GM23338 (cell line): ENCODE results near the gene TMEM244. TPM values are rescaled to one million over a fixed set of nuclear protein-coding genes. Genes with fewer than 3 reads are reported as not detected.

Experiments
- ATAC-seq: fragments of 200-7000 bp; cut with Tn5 transposase; 3 replicates; pipeline ENCODE4 v1.9.1; 2020
- DNase-seq: peaks from one replicate; pipeline ENCODE4 v3.0.0-alpha.2; 2015; ENCODE audit warnings: low spot score
- H2AFZ ChIP-seq: fragments of 200-600 bp; sonication (generic); 2 replicates; pipeline ENCODE4 v1.8.0; 2016; ENCODE audit warnings: antibody characterized with exemption, mild to moderate bottlenecking, moderate library complexity
- H3F3A ChIP-seq: fragments of 200-600 bp; sonication (generic); replicated peaks from 2 replicates; pipeline ENCODE4 v1.8.0; 2017; ENCODE audit warnings: antibody characterized with exemption, mixed run types, low read depth
- H3K27ac ChIP-seq: fragments of 200-600 bp; sonication (generic); 2 replicates; pipeline ENCODE4 v1.6.1; 2016; ENCODE audit warnings: low read depth
- H3K27me3 ChIP-seq: fragments of 200-600 bp; sonication (generic); 2 replicates; pipeline ENCODE4 v1.8.0; 2016; ENCODE audit warnings: mild to moderate bottlenecking, mixed run types, moderate library complexity; ENCODE audit not compliant: insufficient read depth
- H3K36me3 ChIP-seq: fragments of 200-600 bp; sonication (generic); 2 replicates; pipeline ENCODE4 v1.8.0; 2016; ENCODE audit warnings: mild to moderate bottlenecking; ENCODE audit not compliant: insufficient read depth
- H3K4me1 ChIP-seq: fragments of 200-600 bp; sonication (generic); 2 replicates; pipeline ENCODE4 v1.8.0; 2016; ENCODE audit warnings: mild to moderate bottlenecking, moderate library complexity; ENCODE audit not compliant: insufficient read depth
- H3K4me2 ChIP-seq: fragments of 200-600 bp; sonication (generic); 2 replicates; pipeline ENCODE4 v1.7.1; 2017; ENCODE audit warnings: mixed run types
- H3K4me3 ChIP-seq: fragments of 200-600 bp; sonication (generic); 2 replicates; pipeline ENCODE4 v1.6.1; 2016; ENCODE audit warnings: mixed run types
- H3K79me2 ChIP-seq: fragments of 200-600 bp; sonication (generic); replicated peaks from 2 replicates; pipeline ENCODE4 v1.8.0; 2017; ENCODE audit warnings: mild to moderate bottlenecking; ENCODE audit not compliant: insufficient read depth
- H3K9me2 ChIP-seq: fragments of 200-600 bp; sonication (generic); 2 replicates; pipeline ENCODE4 v1.8.0; 2017; ENCODE audit not compliant: insufficient read depth
- H4K20me1 ChIP-seq: fragments of 200-600 bp; sonication (generic); replicated peaks from 2 replicates; pipeline ENCODE4 v1.8.0; 2017; ENCODE audit warnings: mild to moderate bottlenecking; ENCODE audit not compliant: insufficient read depth
- H3K27ac Mint-ChIP-seq: 2 replicates; pipeline ENCODE4 v1.8.0; 2020; ENCODE audit warnings: inconsistent platforms, mild to moderate bottlenecking, moderate library complexity, mixed read lengths
- H3K27me3 Mint-ChIP-seq: 3 replicates; pipeline ENCODE4 v1.8.0; 2022; ENCODE audit warnings: low read depth, mild to moderate bottlenecking, moderate library complexity, mixed read lengths, inconsistent platforms; ENCODE audit not compliant: insufficient read depth, poor library complexity
- H3K36me3 Mint-ChIP-seq: 3 replicates; pipeline ENCODE4 v1.8.0; 2021; ENCODE audit warnings: low read depth, mild to moderate bottlenecking, inconsistent platforms, moderate library complexity, mixed read lengths
- H3K4me1 Mint-ChIP-seq: 3 replicates; pipeline ENCODE4 v1.8.0; 2020; ENCODE audit warnings: mild to moderate bottlenecking, inconsistent platforms, mixed read lengths
- H3K4me3 Mint-ChIP-seq: 3 replicates; pipeline ENCODE4 v1.8.0; 2021; ENCODE audit warnings: moderate library complexity, mild to moderate bottlenecking, inconsistent platforms, mixed read lengths
- H3K9me3 Mint-ChIP-seq: 3 replicates; pipeline ENCODE4 v1.8.0; 2020; ENCODE audit warnings: moderate library complexity, mild to moderate bottlenecking, inconsistent platforms, mixed read lengths
- CREB1 ChIP-seq: fragments of 250-450 bp; sonication (Bioruptor Pico); IDR thresholded peaks from 2 replicates; pipeline ENCODE4 v1.5.0; 2020; ENCODE audit warnings: low read depth, mild to moderate bottlenecking, moderate library complexity
- EZH2 ChIP-seq: fragments of 200-600 bp; sonication (generic); IDR thresholded peaks from one replicate; pipeline ENCODE4 v1.8.0; 2017; ENCODE audit warnings: antibody characterized with exemption, mild to moderate bottlenecking, low read depth; ENCODE audit not compliant: unreplicated experiment
- EZH2phosphoT487 ChIP-seq: fragments of 200-600 bp; sonication (generic); IDR thresholded peaks from one replicate; pipeline ENCODE4 v1.8.1; 2018; ENCODE audit warnings: antibody characterized with exemption; ENCODE audit not compliant: unreplicated experiment
- JUNB ChIP-seq: IDR thresholded peaks from one replicate; pipeline ENCODE4 v1.6.1; 2016; ENCODE audit warnings: antibody characterized with exemption; ENCODE audit not compliant: unreplicated experiment
- NANOG ChIP-seq: IDR thresholded peaks from 2 replicates; pipeline ENCODE4 v1.6.1; 2016; ENCODE audit warnings: antibody characterized with exemption, borderline replicate concordance
- STAT1 ChIP-seq: IDR thresholded peaks from one replicate; pipeline ENCODE4 v1.6.1; 2016; ENCODE audit warnings: antibody characterized with exemption; ENCODE audit not compliant: unreplicated experiment
- ZNF114 ChIP-seq: fragments of 250-450 bp; sonication (Bioruptor Pico); IDR thresholded peaks from 2 replicates; pipeline ENCODE4 v1.5.0; 2020; ENCODE audit warnings: mild to moderate bottlenecking, moderate library complexity
- ZNF331 ChIP-seq: fragments of 250-450 bp; sonication (Bioruptor Pico); IDR thresholded peaks from 2 replicates; pipeline ENCODE4 v1.5.0; 2020; ENCODE audit warnings: low read depth, mild to moderate bottlenecking, moderate library complexity
- polyA plus RNA-seq: library from polyadenylated mRNA; unstranded; fragments of >200 nt; fragmentation: Nextera tagmentation; extraction: Ambion mirVana; gene quantifications from 2 replicates; pipeline ENCODE4 v1.2.1, GENCODE V29; 2016
- total RNA-seq: library from RNA; depleted of rRNA; stranded (reverse); fragments of >200 nt; shearing (Covaris generic); gene quantifications from 2 replicates; pipeline ENCODE4 v1.2.3, GENCODE V29; 2014
- TF ChIP-seq, protein P1 (sequence below): IDR thresholded peaks from 2 replicates; pipeline ENCODE4 v1.6.1; 2016; ENCODE audit warnings: antibody characterized with exemption
- TF ChIP-seq, protein P2 (sequence below): fragments of 250-450 bp; sonication (Bioruptor Pico); IDR thresholded peaks from 2 replicates; pipeline ENCODE4 v1.5.0; 2020; ENCODE audit warnings: mild to moderate bottlenecking, moderate library complexity

Gene TMEM244
- total and polyA plus RNA-seq, 2 experiments from 2014 or later: not detected

DNA sequence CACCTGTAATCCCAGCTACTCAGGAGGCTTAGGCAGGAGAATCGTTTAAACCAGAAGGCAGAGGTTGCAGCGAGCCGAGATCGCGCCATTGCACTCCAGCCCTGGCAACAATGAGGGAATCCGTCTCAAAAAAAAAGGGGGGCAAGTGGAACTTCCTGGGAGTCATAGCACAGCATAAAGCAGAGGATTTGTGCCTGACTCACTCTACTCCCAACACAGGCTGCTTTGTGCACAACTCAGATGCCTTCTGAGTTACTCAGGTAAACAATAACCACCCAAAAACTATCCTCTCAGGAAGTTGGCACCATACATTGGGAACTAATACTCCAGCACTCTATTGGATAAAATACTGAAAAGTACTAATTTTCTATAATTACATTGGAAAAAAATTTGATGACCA, 2.5 kb upstream of the TMEM244 start:
- peaks cover 3% of the 10 kb centered on the region; the same call in 1 of the 3 replicates for H3K9me3 Mint-ChIP-seq
- Histone ChIP-seq H3K27ac (no peak overlapping the region), H3K4me2 (no peak overlapping the region), H3K4me1 (peaks cover 13% of the 10 kb centered on the region), H3K36me3 (peaks cover 3% of the 10 kb centered on the region), H3K4me3 (no peak overlapping the region), H4K20me1 (no peaks in the 10 kb centered on the region), H3K79me2 (no peaks in the 10 kb centered on the region), H3K27me3 (no peaks in the 10 kb centered on the region), H3K9me2 (no peaks in the 10 kb centered on the region), H3F3A (no peaks in the 10 kb centered on the region), H2AFZ (no peak overlapping the region)
- no peak overlapping the region for H3K4me3 Mint-ChIP-seq
- ATAC-seq: no peak
- no peak for TF ChIP-seq ZNF114 (CRISPR knock-in tag)
- TF ChIP-seq, protein P1, sequence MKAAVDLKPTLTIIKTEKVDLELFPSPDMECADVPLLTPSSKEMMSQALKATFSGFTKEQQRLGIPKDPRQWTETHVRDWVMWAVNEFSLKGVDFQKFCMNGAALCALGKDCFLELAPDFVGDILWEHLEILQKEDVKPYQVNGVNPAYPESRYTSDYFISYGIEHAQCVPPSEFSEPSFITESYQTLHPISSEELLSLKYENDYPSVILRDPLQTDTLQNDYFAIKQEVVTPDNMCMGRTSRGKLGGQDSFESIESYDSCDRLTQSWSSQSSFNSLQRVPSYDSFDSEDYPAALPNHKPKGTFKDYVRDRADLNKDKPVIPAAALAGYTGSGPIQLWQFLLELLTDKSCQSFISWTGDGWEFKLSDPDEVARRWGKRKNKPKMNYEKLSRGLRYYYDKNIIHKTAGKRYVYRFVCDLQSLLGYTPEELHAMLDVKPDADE: no peak
- TF ChIP-seq NANOG: no peak
- no peak for TF ChIP-seq ZNF331 (CRISPR knock-in tag)
- no peak for TF ChIP-seq CREB1 (CRISPR knock-in tag)
- TF ChIP-seq STAT1: no peak
- no peak for TF ChIP-seq JUNB
- TF ChIP-seq EZH2: no peak
- TF ChIP-seq, protein P2, sequence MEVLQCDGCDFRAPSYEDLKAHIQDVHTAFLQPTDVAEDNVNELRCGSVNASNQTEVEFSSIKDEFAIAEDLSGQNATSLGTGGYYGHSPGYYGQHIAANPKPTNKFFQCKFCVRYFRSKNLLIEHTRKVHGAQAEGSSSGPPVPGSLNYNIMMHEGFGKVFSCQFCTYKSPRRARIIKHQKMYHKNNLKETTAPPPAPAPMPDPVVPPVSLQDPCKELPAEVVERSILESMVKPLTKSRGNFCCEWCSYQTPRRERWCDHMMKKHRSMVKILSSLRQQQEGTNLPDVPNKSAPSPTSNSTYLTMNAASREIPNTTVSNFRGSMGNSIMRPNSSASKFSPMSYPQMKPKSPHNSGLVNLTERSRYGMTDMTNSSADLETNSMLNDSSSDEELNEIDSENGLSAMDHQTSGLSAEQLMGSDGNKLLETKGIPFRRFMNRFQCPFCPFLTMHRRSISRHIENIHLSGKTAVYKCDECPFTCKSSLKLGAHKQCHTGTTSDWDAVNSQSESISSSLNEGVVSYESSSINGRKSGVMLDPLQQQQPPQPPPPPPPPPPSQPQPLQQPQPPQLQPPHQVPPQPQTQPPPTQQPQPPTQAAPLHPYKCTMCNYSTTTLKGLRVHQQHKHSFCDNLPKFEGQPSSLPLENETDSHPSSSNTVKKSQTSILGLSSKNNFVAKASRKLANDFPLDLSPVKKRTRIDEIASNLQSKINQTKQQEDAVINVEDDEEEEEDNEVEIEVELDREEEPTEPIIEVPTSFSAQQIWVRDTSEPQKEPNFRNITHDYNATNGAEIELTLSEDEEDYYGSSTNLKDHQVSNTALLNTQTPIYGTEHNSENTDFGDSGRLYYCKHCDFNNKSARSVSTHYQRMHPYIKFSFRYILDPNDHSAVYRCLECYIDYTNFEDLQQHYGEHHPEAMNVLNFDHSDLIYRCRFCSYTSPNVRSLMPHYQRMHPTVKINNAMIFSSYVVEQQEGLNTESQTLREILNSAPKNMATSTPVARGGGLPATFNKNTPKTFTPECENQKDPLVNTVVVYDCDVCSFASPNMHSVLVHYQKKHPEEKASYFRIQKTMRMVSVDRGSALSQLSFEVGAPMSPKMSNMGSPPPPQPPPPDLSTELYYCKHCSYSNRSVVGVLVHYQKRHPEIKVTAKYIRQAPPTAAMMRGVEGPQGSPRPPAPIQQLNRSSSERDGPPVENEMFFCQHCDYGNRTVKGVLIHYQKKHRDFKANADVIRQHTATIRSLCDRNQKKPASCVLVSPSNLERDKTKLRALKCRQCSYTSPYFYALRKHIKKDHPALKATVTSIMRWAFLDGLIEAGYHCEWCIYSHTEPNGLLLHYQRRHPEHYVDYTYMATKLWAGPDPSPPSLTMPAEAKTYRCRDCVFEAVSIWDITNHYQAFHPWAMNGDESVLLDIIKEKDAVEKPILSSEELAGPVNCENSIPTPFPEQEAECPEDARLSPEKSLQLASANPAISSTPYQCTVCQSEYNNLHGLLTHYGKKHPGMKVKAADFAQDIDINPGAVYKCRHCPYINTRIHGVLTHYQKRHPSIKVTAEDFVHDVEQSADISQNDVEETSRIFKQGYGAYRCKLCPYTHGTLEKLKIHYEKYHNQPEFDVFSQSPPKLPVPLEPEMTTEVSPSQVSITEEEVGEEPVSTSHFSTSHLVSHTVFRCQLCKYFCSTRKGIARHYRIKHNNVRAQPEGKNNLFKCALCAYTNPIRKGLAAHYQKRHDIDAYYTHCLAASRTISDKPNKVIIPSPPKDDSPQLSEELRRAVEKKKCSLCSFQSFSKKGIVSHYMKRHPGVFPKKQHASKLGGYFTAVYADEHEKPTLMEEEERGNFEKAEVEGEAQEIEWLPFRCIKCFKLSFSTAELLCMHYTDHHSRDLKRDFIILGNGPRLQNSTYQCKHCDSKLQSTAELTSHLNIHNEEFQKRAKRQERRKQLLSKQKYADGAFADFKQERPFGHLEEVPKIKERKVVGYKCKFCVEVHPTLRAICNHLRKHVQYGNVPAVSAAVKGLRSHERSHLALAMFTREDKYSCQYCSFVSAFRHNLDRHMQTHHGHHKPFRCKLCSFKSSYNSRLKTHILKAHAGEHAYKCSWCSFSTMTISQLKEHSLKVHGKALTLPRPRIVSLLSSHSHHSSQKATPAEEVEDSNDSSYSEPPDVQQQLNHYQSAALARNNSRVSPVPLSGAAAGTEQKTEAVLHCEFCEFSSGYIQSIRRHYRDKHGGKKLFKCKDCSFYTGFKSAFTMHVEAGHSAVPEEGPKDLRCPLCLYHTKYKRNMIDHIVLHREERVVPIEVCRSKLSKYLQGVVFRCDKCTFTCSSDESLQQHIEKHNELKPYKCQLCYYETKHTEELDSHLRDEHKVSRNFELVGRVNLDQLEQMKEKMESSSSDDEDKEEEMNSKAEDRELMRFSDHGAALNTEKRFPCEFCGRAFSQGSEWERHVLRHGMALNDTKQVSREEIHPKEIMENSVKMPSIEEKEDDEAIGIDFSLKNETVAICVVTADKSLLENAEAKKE (CRISPR knock-in tag): no peak
- no peak for TF ChIP-seq EZH2phosphoT487
- no peaks in the 10 kb centered on the region for H3K36me3 Mint-ChIP-seq
- H3K4me1 Mint-ChIP-seq: peaks cover 27% of the 10 kb centered on the region; the same call in 2 of the 3 replicates
- DNase-seq: no peak
- H3K27ac Mint-ChIP-seq: no peak overlapping the region
- no peaks in the 10 kb centered on the region for H3K27me3 Mint-ChIP-seq
